Astrocyte of the cerebellum (primary cell): ENCODE measurements around the gene ANKRD13D.

Source experiments
- DNase-seq: peaks from one replicate; pipeline ENCODE4 v3.0.0-alpha.2; 2011; ENCODE audit warnings: low read depth
- H3K4me3 ChIP-seq: 2 replicates; pipeline ENCODE4 v1.5.1; 2011; ENCODE audit warnings: mild to moderate bottlenecking, low read depth, low read length, moderate library complexity
- in situ Hi-C: cut with HindIII; loops from 2 replicates; pipeline ENCODE4 v1.10.0; 2017; ENCODE audit warnings: low sequenced_read_pairs
- TF ChIP-seq, protein P1 (sequence below): IDR thresholded peaks from 2 replicates; pipeline ENCODE4 v1.5.1; 2012; ENCODE audit warnings: low read length, low read depth, moderate library complexity, mild to moderate bottlenecking; ENCODE audit errors: missing control alignments

Gene ANKRD13D

DNA sequence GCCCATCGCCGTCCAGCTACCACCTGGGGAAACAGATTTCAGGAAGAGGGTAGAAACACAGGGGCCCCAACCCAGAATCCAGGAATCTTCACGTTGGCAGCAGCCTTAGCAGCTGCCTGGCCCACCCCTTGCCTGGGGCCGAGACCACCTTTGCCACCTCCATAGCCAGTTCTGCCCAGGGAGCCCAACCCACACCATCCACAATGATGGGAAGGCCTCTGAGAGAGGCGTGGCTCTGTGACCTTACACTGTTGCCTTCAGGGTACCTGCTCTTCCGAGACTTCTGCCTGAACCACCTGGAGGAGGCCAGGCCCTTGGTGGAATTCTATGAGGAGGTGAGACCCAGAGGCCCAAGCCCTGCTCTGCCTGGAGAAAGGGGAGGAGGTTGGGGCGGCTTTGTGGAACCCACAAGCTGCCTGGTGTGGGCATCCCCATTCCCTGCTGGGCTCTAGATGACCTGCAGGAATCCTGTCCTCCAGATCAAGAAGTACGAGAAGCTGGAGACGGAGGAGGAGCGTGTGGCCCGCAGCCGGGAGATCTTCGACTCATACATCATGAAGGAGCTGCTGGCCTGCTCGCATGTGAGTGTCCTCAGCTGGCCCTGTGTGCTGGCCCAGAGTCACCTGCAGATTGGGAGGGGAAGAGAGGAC is 10.0 kb upstream of the ANKRD13D start:
- no peak for DNase-seq
- H3K4me3 ChIP-seq = no peak overlapping the region
- TF ChIP-seq, protein P1, sequence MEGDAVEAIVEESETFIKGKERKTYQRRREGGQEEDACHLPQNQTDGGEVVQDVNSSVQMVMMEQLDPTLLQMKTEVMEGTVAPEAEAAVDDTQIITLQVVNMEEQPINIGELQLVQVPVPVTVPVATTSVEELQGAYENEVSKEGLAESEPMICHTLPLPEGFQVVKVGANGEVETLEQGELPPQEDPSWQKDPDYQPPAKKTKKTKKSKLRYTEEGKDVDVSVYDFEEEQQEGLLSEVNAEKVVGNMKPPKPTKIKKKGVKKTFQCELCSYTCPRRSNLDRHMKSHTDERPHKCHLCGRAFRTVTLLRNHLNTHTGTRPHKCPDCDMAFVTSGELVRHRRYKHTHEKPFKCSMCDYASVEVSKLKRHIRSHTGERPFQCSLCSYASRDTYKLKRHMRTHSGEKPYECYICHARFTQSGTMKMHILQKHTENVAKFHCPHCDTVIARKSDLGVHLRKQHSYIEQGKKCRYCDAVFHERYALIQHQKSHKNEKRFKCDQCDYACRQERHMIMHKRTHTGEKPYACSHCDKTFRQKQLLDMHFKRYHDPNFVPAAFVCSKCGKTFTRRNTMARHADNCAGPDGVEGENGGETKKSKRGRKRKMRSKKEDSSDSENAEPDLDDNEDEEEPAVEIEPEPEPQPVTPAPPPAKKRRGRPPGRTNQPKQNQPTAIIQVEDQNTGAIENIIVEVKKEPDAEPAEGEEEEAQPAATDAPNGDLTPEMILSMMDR = no peak
- in situ Hi-C loops = no loop called here

DNA sequence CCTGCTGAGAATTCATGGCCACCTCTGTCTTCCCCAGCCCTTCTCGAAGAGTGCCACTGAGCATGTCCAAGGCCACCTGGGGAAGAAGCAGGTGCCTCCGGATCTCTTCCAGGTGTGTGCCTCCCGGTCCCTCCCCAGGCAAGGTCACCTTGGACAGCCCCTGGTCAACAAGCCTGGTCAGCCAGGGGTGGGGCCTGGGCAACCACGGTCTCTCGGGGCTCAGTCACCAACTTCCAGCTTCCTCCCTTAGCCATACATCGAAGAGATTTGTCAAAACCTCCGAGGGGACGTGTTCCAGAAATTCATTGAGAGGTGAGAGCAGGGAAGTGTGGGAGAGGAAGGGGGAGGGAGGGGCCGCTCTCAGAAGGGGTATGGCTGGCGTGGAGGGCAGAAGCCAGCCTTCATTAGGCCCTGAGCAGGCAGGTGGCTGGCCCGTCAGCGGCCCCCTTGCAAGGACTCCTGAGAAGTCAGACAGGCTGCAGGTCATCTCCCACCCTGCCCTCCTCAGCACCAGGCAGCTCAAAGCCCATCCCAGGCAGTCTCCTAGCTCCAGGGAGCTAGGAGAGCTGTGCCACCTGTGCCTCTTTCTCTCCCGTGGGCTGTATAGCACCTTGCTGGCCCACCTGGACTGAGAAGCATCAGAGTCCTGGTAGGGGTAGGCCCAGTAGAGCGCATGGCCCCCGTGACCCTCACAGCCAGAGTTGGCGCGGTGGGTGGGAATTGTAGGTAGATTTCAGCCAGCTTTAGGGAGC is 9.3 kb upstream of the ANKRD13D start:
- TF ChIP-seq, protein P1 = no peak
- no peak overlapping the region for H3K4me3 ChIP-seq
- in situ Hi-C loops = no loop called here
- DNase-seq = no peak

DNA sequence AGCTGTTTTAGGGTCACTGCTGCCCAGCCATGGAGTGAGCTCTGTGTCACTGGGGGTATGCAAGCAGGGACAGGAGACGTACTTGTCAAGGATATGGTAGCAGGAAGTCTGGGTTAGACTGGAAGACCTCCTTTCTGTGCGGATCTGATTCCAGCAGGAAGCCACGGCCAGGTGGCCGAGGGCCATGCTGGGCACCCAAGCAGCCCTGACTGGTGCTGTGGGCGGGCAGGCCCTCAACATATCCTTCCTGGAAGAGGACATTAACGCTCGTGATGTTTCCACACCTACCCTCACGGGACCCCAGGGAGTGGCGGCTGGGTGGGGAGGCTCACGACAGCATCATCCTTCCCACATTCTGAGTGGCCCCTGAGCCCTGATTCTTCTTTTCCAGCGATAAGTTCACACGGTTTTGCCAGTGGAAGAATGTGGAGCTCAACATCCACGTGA is 8.7 kb upstream of the ANKRD13D start:
- no peak for DNase-seq
- in situ Hi-C loops = no loop called here
- TF ChIP-seq, protein P1 = no peak
- H3K4me3 ChIP-seq = no peak overlapping the region

DNA sequence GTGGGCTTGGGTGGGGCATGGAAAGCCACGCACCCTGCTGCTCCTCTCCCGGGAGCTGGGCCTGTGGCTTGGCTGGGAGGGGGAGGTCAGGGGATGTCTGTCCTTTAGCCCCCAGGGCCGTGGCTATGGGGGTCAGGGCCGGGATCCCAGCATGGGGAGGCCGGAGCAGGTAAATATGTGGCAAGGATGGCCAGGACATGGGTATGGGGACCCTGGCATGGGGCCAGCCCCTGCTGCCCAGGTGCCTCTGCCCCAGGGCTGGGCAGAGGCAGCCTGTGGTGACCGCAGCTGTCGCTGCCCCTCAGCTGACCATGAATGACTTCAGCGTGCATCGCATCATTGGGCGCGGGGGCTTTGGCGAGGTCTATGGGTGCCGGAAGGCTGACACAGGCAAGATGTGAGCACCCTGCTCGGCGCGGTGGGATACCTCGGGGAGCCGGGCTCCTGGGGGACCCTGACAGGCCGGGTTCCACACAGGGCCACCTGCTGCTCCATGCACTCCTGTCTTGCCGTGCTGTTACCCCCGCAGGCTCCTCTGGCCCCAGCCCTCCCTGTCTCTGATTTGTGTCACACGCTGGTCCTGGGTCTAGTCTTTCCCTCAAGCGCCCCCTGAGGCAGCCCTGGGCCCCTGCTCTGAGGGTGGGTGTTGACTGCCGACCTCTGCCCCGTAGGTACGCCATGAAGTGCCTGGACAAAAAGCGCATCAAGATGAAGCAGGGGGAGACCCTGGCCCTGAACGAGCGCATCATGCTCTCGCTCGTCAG is 8.1 kb upstream of the ANKRD13D start:
- no peak overlapping the region for H3K4me3 ChIP-seq
- TF ChIP-seq, protein P1 = no peak
- in situ Hi-C loops = no loop called here
- DNase-seq = no peak

DNA sequence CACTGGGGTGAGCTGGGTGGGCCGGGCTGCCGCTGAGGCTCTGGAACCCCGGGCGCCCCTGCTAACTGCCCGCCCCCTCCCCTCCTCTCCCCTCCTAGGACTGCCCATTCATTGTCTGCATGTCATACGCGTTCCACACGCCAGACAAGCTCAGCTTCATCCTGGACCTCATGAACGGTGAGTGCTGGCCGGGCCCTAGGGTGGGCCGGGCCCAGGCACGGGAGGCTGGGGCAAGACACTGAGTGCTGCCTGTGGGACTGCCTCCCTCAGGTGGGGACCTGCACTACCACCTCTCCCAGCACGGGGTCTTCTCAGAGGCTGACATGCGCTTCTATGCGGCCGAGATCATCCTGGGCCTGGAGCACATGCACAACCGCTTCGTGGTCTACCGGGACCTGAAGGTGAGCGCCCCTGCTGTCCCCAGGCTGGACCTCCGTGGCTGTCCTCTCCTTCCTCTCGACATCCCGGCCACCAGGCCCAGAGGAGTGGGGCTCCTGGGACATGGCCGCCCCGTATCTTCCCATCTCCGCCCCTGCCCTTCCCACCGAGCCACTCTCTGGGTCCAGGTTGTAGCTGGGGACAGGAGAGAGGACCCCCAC is 7.5 kb upstream of the ANKRD13D start:
- no peak overlapping the region for H3K4me3 ChIP-seq
- DNase-seq = no peak
- TF ChIP-seq, protein P1 = no peak
- in situ Hi-C loops = no loop called here

DNA sequence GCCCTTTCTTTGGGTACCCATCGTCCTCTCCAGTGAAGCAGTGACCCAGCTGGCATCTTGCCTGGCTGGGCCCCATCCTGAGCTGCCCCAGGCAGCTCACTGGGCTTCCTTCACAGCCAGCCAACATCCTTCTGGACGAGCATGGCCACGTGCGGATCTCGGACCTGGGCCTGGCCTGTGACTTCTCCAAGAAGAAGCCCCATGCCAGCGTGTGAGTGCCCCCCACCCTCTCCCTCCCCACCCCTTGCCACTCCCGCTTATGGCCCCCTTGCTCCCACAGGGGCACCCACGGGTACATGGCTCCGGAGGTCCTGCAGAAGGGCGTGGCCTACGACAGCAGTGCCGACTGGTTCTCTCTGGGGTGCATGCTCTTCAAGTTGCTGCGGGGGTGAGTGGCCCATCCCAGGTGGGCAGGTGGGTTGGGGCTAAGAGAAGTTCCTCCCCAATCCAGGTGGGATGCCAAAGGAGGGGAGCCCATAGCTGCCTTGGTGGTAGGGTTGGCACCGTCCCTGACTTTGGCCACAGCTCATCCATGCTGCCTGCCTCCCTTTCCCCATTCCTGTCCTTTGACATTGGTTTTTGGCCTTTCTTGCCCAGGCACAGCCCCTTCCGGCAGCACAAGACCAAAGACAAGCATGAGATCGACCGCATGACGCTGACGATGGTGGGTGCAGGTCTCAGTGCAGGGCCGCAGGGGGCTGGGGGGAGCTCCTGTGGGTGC is 6.8 kb upstream of the ANKRD13D start:
- in situ Hi-C loops = no loop called here
- no peak for DNase-seq
- TF ChIP-seq, protein P1 = no peak
- H3K4me3 ChIP-seq = no peak overlapping the region
